ENCODE measurements around the gene FDPS.

The FDPS gene

DNA sequence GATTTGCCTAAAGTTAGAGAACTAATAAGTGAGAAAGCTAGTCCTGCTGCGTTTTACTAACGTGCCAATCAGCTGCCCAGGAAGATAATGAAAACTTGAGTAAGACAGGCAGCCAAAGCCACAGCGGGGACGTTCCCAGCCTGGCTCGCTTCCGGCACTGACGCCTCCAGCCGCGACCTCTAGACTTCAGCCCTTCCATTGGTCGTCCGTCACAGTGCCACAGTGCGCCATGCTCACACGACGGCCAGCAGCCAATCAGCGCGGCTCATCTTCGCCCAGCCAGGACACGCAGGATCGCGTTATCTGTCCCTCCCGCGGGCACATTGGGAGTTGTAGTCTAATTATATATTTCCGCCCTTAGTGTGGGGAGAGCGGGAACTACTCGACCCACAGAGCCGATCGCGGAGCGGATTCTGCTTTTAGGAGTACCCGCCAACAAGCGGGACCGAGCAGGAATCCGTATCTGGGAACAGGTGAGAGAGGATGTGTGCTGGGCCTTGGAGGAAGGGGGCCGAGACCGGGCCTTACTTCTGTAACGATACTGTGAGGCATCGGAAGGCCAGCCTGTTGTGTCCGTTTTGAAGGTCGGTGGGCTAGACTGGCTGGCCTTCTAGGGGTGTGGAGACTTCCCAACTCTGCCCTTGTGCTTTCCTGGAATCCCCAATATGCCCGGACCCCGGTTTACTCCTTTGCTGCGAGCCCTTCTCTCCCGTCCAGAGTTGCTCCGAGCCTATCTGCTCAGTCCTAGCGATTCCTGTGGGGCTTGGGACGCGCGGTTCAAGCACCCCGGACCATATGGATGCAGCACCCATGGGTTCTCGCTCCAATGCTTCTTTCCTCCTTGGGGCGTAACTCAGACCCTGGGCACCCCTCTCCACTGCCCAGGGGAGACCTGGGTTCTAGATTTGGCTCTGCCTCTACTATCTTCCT, at the start of gene FDPS:
FDPS (plus strand) TSS at position 374 of the 930 bp plus-strand sequence. CDS start 924 bp downstream, outside the sequence.
- DNase-seq (ENCODE audit: low spot score), result peak; percentile 98

DNA sequence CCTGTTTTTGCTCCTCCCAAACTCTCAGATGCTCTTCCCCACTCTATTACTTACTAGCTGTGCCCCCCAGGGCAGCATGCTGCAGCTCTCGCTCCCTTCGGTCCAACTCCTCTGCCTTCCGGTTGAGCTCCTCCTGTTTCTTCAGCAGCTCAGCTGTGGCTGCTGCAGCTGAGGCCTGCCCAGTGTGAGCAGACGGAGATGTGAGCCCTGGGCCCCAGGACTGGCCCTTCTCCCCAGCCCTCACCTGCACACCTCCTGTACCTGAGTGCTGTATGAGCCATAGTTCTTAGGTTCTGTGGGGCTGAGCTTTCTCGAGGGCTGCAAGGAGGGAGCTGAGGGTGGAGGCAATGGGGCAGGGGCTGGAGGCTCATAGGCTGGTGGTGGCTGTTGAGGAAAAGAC, 48.4 kb upstream of the FDPS start:
- DNase-seq (ENCODE audit: low spot score), result no peak

DNA sequence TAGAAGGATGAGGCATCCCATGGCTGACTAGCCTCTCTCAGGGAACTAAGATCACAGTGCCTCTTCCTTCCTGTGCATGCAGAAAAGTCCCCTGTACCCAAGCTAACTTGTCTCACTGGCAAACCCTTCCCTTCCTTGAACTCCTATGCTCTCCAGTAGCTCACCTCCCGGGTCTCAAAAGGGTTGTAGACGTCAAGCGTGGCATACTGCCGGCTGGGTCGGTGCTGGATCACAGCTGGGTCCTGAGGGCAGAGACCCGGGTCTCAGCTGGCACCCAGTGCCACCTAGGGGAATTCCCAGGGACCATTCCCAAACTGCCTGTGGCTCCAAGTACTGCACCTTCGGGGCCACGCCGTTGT, 47.2 kb upstream of the FDPS start:
- DNase-seq (ENCODE audit: low spot score), result no peak

DNA sequence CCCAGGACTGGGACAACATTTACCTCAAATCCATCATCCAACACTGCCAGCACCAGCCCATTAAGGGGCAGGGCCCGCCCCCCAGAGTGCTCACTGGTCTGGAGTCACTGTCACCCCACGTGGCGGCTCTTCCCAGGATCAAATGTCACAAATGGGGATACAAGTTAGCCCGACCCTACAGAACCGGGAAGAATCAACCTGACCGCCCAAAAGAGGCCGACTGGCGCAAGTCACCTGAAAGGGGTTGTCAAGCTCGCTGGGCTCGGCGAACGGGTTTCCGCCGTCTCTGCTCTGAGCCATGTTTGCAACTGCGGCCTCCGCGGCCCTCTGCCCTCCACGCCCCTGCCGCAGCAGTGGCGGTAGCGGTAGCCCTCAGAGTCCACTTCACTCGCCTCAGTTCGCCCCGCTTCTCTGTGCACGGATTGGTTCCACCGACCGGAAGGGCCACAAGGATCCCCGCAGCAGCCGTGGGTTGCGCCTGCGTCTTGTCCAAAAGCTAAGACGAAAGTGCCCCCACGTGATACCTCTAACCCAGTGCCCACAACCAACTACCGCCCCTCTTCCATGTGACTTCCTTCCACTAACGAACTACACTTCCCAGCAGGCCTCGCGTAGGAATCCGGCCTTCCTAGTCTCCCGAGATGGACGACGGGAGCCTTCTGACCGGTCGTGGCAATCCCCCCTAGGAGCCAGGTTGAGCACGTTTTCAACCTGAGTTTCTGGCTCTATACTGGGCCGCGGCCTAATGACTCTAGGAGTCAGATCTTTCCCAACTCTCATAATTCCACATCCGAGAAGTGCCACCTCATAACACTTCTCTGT, 46.6 kb upstream of the FDPS start, which contains the start of gene SCAMP3:
SCAMP3 (minus strand) TSS at position 509 of the 822 bp plus-strand sequence; CDS start at position 300, 209 bp downstream.
- peak; percentile 100 for DNase-seq (ENCODE audit: low spot score)

DNA sequence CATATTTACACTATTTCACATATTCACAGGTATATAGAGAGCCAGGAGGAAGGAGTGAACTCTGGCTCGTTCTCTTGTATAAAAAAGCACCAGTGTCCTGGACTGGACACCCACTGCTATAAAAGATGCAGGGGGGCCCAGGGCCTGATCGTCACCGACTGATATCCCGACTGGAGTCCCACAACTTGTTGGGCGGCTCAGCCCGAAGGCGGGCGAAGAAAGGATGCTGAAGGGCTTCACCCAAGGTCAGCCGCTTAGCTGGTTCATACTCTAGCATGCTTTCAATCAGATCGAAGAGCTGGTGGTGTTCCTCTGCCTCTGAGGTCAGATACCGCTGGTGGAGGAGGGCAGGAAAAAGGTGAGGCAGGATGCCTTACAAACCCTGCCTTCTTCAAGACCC, 45.6 kb upstream of the FDPS start:
- no peak for DNase-seq (ENCODE audit: low spot score)

DNA sequence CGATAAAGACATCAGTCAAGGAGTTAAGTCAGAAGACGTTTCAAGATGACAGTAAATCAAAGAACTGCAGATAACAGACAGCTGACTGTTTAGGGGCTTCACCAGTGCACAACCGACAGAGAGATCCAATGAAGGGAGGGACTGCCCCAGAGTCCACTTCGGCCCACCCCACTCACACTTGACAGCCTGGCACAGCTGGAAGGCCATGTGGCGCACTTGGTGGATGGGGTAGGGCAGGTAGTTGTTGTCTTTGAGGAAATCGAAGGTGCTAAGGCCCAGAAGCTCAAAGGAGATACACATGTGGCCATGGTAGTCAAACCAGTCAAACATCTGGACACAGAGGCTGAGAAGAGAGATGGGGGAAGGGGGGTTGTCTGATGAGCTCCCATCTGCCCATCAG, 42.1 kb upstream of the FDPS start:
- no peak for DNase-seq (ENCODE audit: low spot score)

DNA sequence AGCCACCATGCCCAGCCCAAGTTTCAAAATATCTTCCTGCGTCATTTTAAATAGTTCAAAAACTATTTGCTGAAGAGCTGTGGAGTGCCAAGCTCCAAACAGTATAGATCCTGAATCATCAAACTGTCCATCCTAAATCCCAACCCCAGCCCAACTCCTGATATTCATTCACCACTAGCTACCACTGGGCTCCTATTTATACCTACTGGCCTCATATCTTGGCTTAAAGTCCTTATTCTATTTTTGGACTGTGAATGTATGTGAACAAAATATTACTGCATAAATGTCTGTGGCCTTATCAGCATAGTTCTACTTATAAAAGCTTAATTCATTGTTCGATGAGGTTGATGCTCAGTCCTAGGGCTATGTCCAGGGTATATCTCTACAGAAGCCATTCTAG, 41.3 kb upstream of the FDPS start:
- no peak for DNase-seq (ENCODE audit: low spot score)

DNA sequence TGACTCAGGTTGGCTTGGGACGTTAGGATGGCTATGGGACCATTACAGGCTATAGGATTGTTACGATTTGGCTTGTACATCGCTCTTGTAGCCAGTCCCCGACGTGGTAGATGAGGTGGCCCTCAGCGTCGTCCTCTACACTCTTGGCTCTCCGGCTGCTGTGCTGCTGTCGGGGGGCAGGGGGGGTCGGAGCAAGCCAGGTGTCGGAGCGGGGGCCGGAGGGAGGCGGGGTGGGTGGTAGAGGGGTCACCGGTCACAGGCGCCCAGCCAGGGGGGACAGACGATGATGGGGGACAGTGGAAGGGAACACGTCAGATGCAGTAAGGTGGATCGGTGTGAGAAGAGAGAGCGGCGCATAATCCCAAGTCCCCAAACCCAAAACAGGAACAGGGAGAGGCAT, 40.0 kb upstream of the FDPS start:
- no peak for DNase-seq (ENCODE audit: low spot score)

DNA sequence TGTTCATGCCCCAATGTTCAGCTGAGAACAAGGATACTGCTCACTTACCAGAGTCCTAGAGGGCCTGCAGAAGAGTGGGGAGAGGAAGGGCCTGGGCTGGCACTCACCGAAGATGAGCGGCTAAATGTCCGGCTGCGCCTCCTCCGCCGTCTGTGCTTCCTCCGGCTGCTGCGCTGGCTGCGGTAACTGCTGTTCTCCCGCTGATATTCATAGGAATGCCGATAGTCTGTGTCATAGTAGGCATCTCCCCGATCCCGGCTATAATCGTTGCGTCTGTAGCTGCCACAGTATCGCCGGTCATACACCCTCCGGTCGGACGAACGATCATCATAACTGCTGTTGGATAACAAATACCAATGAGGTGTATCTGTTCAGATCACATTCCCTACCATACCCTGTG, 39.3 kb upstream of the FDPS start:
- no peak for DNase-seq (ENCODE audit: low spot score)

DNA sequence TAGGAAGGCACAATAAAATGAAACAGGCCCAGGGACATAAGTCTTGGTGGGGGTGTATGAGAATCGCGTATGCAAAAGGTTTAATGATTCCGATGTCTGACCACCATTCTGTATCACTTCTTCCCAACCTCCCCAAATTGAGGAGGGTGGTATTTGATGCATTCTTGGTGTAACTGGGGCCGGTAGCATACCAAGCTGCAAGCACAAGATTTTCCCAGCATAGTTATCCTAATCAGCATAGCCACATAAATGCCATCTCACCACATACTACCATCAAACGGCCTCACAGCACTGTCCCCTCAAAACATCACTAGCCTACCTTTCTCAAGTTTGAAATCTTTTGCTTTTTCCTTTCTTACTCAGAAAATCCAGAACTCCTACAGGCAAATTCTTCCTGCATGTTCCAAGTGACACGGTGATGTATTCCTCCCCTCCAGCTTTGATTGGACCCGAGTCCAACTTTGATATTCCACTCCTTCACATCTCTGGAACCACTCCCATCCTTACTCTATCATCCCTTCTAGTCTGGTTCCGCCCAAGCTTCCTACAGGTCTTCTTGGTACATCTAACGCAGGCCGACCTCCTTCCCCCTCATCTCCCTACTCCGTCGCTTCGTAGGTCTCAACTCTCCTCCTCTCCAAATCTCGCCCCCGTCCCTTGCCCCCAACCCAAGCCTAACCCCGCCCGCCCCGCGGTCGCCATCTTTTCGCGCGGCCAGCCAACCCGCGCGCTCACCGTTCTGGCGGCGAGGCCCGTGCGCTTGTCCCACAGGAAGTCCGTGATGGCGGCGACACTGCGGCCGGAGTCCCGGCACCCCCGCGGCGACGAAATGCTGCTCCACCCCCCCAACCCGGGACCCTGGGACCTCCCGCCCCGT, 36.0 kb upstream of the FDPS start:
- peak; percentile 81 for DNase-seq (ENCODE audit: low spot score)

DNA sequence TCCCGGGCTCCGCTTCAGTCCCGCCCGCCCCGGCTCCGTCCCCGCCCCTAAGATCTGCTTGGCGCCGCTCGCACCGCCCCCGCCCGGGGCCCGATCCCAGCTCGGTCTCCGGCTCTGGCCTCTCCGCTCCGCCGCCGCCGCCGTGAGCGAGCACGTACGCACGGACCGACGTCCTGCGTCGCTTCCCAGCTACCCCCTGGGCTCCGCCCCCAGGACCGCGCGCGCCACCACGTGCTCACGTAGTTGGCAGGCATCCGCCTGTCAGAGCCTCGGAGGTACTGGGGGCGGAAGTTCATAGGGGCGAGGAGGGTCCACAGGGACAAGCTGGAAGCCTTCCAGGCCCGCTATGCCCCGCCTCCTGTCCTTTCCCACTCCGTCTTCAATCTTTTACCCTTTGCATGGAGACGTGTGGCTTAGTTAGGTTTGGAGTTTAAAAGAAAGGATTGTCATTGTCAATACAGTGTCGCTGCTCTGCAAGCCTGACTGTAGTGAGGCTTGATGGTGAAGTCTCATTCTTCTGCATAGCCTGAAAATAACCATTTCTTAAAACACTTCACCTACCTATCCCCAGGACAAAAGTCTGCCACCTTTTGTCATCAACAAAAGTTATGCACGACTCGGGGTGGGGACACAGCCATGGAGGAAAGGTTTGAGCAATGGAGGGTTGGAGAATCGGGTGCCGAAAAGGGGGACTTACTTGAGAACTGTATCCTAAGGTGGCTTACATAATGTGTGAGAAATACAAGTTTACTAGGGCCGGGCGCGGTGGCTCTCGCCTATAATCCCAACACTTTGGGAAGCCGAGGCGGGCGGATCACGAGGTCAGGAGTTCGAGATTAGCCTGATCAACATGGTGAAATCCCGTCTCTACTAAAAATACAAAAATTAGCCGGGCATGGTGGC, 35.1 kb upstream of the FDPS start, which contains the start of gene CLK2:
CLK2 (minus strand) TSS at position 162 of the 903 bp plus-strand sequence. CDS start 2,527 bp downstream, outside the sequence.
- DNase-seq (ENCODE audit: low spot score), result peak; percentile 99

DNA sequence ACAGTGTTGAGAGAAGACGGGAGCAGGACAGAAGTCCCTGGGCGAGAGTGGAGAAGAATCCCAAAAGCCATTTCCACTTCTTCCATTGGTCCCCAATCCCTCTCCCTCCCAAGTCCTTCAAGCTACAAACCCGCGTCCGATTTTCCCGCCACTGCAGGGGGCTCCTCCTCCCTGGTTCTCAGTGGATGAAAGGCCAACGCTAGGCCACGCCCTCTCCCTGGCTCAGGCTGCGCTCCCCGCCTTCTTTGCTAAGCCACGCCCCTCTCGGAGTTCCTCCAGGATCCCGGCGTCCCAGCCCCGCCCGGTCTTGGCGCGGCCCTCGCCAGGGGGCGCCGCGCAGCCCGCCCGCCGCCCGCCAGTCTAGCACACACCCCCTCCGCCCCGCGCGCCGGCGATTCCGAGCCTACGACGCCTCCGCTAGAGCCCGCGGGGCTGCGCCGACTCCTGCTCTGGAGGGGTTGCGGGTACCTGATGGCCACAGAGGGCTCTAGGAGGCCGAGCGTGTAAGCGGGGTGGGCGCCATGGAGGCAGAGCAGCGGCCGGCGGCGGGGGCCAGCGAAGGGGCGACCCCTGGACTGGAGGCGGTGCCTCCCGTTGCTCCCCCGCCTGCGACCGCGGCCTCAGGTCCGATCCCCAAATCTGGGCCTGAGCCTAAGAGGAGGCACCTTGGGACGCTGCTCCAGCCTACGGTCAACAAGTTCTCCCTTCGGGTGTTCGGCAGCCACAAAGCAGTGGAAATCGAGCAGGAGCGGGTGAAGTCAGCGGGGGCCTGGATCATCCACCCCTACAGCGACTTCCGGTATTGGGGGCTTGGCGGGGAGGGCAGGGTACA, 31.4 kb upstream of the FDPS start, which contains the start of gene HCN3:
HCN3 (plus strand) TSS at position 394 of the 832 bp plus-strand sequence; CDS start at position 522, 128 bp downstream.
- DNase-seq (ENCODE audit: low spot score), result peak; percentile 100

DNA sequence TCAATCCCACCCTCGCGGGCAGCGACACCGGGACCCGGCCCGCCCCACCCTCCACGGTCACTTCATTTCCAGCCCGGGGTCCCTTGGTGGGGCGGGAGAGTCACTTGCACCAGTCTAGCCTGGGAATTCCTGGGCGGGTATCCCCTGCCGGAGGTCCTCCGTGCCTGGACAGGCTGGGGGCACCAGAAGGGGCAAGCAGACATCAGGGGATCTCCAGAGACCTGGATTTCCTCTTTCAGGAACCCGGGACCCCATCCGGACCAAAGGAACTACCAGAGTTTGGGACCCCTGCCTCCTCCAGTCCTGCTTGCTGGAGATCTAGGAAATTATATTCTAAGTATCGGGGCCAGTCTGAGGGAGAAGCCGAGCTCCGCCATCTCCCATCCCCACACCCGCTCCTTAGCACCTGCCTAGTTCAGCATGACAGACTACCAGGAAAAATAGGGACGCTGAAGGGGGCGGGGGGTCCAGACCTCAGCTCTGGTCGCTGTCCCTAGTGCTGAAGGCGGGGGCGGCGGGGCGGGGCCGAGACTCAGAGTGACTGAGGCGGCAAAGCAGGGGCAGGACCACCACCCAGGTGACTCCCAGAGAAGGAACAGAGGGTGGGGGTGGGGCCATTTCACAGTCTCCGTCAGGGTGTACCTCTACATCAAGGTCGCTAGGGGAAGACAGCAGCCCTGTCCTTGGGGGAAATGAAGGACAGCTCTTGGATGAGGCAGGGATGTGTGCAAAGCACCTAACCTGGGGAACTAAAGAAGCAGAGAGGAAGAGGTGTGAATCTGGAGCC, 30.6 kb upstream of the FDPS start:
- peak; percentile 47 for DNase-seq (ENCODE audit: low spot score)

DNA sequence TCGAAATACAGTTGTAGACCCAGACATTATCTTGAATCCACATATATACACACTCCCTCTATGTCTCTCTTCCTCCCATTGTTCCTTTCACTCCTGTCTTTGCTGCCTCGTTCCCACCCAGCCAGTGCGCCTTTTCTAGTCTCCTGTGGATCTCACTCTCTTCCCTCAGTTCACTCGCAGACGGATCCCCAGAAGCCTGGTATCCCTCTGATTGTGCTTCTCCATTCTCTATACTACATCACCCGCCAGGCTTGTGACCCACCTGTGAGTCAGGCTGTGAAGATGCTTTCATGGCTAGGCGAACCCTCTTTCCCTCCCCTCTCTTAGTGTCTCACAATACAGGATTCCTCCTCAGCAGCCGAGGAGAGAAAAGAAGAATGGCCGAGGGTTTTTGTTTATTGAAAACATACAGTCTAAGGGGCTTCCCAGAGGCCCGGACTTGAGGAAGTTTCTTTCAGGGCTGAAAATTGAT, 29.9 kb upstream of the FDPS start:
- no peak for DNase-seq (ENCODE audit: low spot score)

DNA sequence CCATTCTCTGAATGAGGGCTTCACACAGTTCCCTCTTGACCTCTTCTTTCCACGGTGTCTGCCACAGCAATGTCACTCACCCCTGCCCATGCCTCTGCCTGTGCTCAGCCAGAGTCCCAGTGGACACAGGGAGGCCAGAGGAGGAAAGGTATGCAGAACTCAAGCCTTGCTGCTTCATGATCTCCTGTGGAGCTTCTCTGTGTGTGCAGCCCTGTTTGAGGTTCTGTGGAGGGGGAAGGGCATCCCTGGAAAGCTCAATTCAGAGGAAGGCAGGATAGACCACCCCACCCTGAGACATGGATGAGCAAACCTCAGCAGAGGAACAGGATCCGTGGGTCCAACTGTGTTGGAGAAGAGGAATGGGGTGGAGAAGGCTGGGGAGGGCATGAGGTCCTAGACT, 29.4 kb upstream of the FDPS start:
- DNase-seq (ENCODE audit: low spot score), result no peak

DNA sequence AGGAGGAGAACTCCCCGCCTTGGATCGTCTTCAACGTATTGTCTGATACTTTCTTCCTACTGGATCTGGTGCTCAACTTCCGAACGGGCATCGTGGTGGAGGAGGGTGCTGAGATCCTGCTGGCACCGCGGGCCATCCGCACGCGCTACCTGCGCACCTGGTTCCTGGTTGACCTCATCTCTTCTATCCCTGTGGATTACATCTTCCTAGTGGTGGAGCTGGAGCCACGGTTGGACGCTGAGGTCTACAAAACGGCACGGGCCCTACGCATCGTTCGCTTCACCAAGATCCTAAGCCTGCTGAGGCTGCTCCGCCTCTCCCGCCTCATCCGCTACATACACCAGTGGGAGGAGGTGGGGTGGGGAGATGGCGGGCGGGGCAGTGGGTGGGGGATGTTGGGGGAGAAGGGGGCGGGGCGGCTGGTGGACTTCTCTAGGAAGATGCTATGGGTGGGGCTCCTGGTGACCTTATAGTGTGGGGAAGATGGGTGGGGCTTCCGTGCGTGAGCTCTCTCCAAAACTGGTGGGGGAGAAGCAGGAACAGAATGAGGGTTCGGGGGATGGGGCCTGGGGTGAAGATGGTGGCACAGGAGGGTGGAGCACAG, 26.1 kb upstream of the FDPS start:
- no peak for DNase-seq (ENCODE audit: low spot score)

DNA sequence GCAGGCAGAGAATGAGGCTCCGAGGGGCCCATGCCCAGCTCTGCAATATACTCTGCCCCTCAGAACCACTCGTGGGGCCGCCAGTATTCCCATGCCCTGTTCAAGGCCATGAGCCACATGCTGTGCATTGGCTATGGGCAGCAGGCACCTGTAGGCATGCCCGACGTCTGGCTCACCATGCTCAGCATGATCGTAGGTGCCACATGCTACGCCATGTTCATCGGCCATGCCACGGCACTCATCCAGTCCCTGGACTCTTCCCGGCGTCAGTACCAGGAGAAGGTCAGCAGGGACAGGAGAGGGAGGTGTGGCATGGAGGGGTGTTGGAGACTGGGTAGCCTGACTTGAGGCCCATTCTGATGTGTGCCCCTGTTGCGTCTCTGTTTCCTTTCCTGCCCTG, 24.2 kb upstream of the FDPS start:
- DNase-seq (ENCODE audit: low spot score), result no peak

DNA sequence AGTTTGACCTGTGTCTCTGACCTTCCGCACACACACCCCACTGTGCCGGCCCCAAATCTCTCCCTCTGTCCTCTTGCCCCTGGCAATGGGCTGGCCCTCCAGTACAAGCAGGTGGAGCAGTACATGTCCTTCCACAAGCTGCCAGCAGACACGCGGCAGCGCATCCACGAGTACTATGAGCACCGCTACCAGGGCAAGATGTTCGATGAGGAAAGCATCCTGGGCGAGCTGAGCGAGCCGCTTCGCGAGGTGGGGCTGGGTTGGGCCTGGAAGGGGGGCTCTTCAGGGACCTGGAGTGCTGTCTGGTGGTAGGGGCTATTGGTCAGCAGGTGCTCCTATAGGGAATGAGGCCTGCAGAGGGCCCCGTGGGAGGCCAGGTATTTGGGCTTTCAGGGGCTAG, 23.6 kb upstream of the FDPS start:
- DNase-seq (ENCODE audit: low spot score), result no peak
